IMR-90 (cell line): ENCODE measurements around the gene CCNQ. TPM values are rescaled to one million over a fixed set of nuclear protein-coding genes. Genes with fewer than 3 reads are reported as not detected.
A peak's percentile ranks its signal among the peaks of the same experiment; 100 is the strongest.

Experiments used
- ATAC-seq: fragments of 200-7000 bp; cut with Tn5 transposase; 2 replicates; pipeline ENCODE4 v1.9.1; 2020; ENCODE audit warnings: low read depth, mild to moderate bottlenecking, moderate library complexity
- BruUV-seq: library from RNA; stranded (reverse); fragments of 400-500 nt; replicated peaks from 2 replicates; lab custom pipeline; 2021; lab: Mats Ljungman, UMichigan
- CTCF ChIA-PET: fragments of 300-600 bp; formaldehyde crosslinking; extraction: SDS; loops from one replicate; lab custom pipeline; 2021; ENCODE audit warnings: antibody characterized with exemption; lab: Yijun Ruan, JAX
- POLR2A ChIA-PET: fragments of 300-600 bp; sonication (Branson Sonifier 250); formaldehyde crosslinking; loops from one replicate; lab custom pipeline; 2022; ENCODE audit warnings: antibody characterized with exemption; ENCODE audit not compliant: unreplicated experiment; lab: Charles Lee
- DNase-seq: peaks from one replicate; pipeline ENCODE4 v3.0.0; 2013
- H2AFZ ChIP-seq: replicated peaks from 2 replicates; pipeline ENCODE3; 2013; ENCODE audit warnings: low read length, mild to moderate bottlenecking; ENCODE audit not compliant: poor library complexity
- H2AK5ac ChIP-seq: 2 replicates; pipeline ENCODE4 v1.6.1; 2013; ENCODE audit warnings: low read depth, low read length, inconsistent platforms
- H2AK9ac ChIP-seq: replicated peaks from 2 replicates; pipeline ENCODE3; 2013; ENCODE audit warnings: mild to moderate bottlenecking, low read depth, low read length, moderate library complexity; ENCODE audit not compliant: poor library complexity
- H2BK120ac ChIP-seq: 2 replicates; pipeline ENCODE4 v1.6.1; 2013; ENCODE audit warnings: low read depth, low read length, inconsistent platforms
- H2BK15ac ChIP-seq: 3 replicates; pipeline ENCODE4 v1.6.1; 2013; ENCODE audit warnings: low read depth, low read length, inconsistent platforms
- H2BK20ac ChIP-seq: 2 replicates; pipeline ENCODE4 v1.6.1; 2013; ENCODE audit warnings: low read depth, mild to moderate bottlenecking, inconsistent platforms, low read length, moderate library complexity
- H2BK5ac ChIP-seq: 2 replicates; pipeline ENCODE4 v1.6.1; 2013; ENCODE audit warnings: mild to moderate bottlenecking, low read depth, low read length, inconsistent platforms; ENCODE audit not compliant: poor library complexity, severe bottlenecking
- H3K14ac ChIP-seq: replicated peaks from 2 replicates; pipeline ENCODE4 v1.6.1; 2013; ENCODE audit warnings: low read depth, low read length, inconsistent platforms
- H3K18ac ChIP-seq: 2 replicates; pipeline ENCODE4 v1.6.1; 2013; ENCODE audit warnings: low read depth, low read length, control low read depth
- H3K23ac ChIP-seq: 2 replicates; pipeline ENCODE4 v1.6.1; 2013; ENCODE audit warnings: low read depth, low read length, inconsistent platforms
- H3K27ac ChIP-seq: 2 replicates; pipeline ENCODE4 v1.5.1; 2013; ENCODE audit warnings: mild to moderate bottlenecking, control low read depth, low read length; ENCODE audit not compliant: insufficient read depth
- H3K27me3 ChIP-seq: 2 replicates; pipeline ENCODE4 v1.6.1; 2013; ENCODE audit warnings: low read length; ENCODE audit not compliant: control insufficient read depth, insufficient read depth
- H3K36me3 ChIP-seq: 2 replicates; pipeline ENCODE4 v1.6.1; 2013; ENCODE audit warnings: low read length, mixed read lengths; ENCODE audit not compliant: control insufficient read depth, insufficient read depth
- H3K4ac ChIP-seq: 2 replicates; pipeline ENCODE4 v1.6.1; 2013; ENCODE audit warnings: low read depth, low read length, inconsistent platforms
- H3K4me1 ChIP-seq: 2 replicates; pipeline ENCODE4 v1.6.1; 2013; ENCODE audit warnings: low read length, mixed read lengths; ENCODE audit not compliant: control insufficient read depth, insufficient read depth
- H3K4me2 ChIP-seq: 2 replicates; pipeline ENCODE4 v1.6.1; 2013; ENCODE audit warnings: low read depth, mild to moderate bottlenecking, control low read depth, low read length, moderate library complexity
- H3K4me3 ChIP-seq: 2 replicates; pipeline ENCODE4 v1.5.1; 2013; ENCODE audit warnings: low read depth, mild to moderate bottlenecking, control low read depth, low read length, moderate library complexity; ENCODE audit not compliant: insufficient read depth
- H3K56ac ChIP-seq: 2 replicates; pipeline ENCODE4 v1.6.1; 2013; ENCODE audit warnings: low read length, inconsistent platforms; ENCODE audit not compliant: insufficient read depth; ENCODE audit errors: extremely low read depth
- H3K79me1 ChIP-seq, 2 experiments: 2 replicates each; pipeline ENCODE4 v1.6.1; 2013; ENCODE audit warnings: low read length in 2 of 2, inconsistent platforms in 1 of 2, low read depth in 1 of 2
- H3K9ac ChIP-seq: 2 replicates; pipeline ENCODE4 v1.6.1; 2013; ENCODE audit warnings: low read depth, low read length, control low read depth
- H3K9me1 ChIP-seq: 2 replicates; pipeline ENCODE4 v1.6.1; 2013; ENCODE audit warnings: low read length, inconsistent platforms; ENCODE audit not compliant: insufficient read depth
- H3K9me3 ChIP-seq: 2 replicates; pipeline ENCODE4 v1.6.1; 2013; ENCODE audit warnings: low read length; ENCODE audit not compliant: control insufficient read depth, insufficient read depth
- H4K20me1 ChIP-seq: 2 replicates; pipeline ENCODE4 v1.6.1; 2013; ENCODE audit warnings: low read length, inconsistent platforms; ENCODE audit not compliant: insufficient read depth
- H4K5ac ChIP-seq: 2 replicates; pipeline ENCODE4 v1.6.1; 2013; ENCODE audit warnings: mild to moderate bottlenecking, low read depth, low read length, control low read depth
- H4K8ac ChIP-seq, 2 experiments: 2 replicates each; pipeline ENCODE4 v1.6.1; 2013; ENCODE audit warnings: low read depth in 2 of 2, low read length in 2 of 2, control low read depth in 1 of 2, inconsistent platforms in 1 of 2
- H4K91ac ChIP-seq: 2 replicates; pipeline ENCODE4 v1.6.1; 2013; ENCODE audit warnings: low read depth, low read length, inconsistent platforms; ENCODE audit not compliant: insufficient read depth
- CEBPB ChIP-seq: IDR thresholded peaks from 2 replicates; pipeline ENCODE4 v1.6.1; 2012; ENCODE audit warnings: low read depth, low read length, improper control_type of control experiment
- MAZ ChIP-seq: IDR thresholded peaks from 2 replicates; pipeline ENCODE4 v1.6.1; 2012; ENCODE audit warnings: low read depth, mild to moderate bottlenecking, low read length, improper control_type of control experiment, moderate library complexity, borderline replicate concordance
- MXI1 ChIP-seq: IDR thresholded peaks from 2 replicates; pipeline ENCODE4 v1.6.1; 2012; ENCODE audit warnings: low read depth, mild to moderate bottlenecking, low read length, moderate library complexity, borderline replicate concordance
- NFE2L2 ChIP-seq: fragments of 150-350 bp; IDR thresholded peaks from 2 replicates; pipeline ENCODE4 v1.6.1; 2016; ENCODE audit warnings: low read depth, mild to moderate bottlenecking, low read length
- POLR2A ChIP-seq: IDR thresholded peaks from 2 replicates; pipeline ENCODE4 v1.6.1; 2012; ENCODE audit warnings: mild to moderate bottlenecking, low read depth, low read length
- WGBS, 2 experiments: methylation state at CpG; one replicate each; pipeline versions ENCODE4 v1.1.5 to v1.1.7; 2013; ENCODE audit warnings: missing lambda C conversion rate in 2 of 2; ENCODE audit not compliant: insufficient read length in 1 of 2; ENCODE audit errors: extremely low coverage in 2 of 2; 5-methylcytosine and 5-hydroxymethylcytosine counted together
- dilution Hi-C: fragments of 300-500 bp; cut with HindIII; formaldehyde crosslinking; loops from one replicate; pipeline ENCODE4 v1.14.3; 2018; ENCODE audit warnings: low sequenced_read_pairs; ENCODE audit not compliant: unreplicated experiment
- in situ Hi-C: fragments of 300-500 bp; cut with MboI; formaldehyde crosslinking; loops from 3 replicates; pipeline ENCODE4 v1.14.3; 2019; ENCODE audit warnings: low sequenced_read_pairs, inconsistent platforms, mixed read lengths
- intact Hi-C: fragments of 100-400 bp; cut with micrococcal nuclease; formaldehyde crosslinking; loops from 2 replicates; pipeline ENCODE4 v1.10.0; 2022
- polyA plus RNA-seq, 3 experiments: library from polyadenylated mRNA; depleted of rRNA; stranded (reverse); fragments of >200 nt; gene quantifications; 2 replicates each; pipeline ENCODE4 v1.2.3, GENCODE V29; 2012; ENCODE audit warnings: low replicate concordance in 1 of 3
- total RNA-seq: library from RNA; depleted of rRNA; stranded (reverse); fragments of >200 nt; gene quantifications from 2 replicates; pipeline ENCODE4 v1.2.3, GENCODE V29; 2012
- TF ChIP-seq, protein P1 (sequence below): fragments of 150-350 bp; IDR thresholded peaks from 2 replicates; pipeline ENCODE4 v1.6.1; 2017; ENCODE audit warnings: mild to moderate bottlenecking, antibody characterized with exemption, low read length, low read depth

The CCNQ gene
- total and polyA plus RNA-seq, 2 of the 4 experiments (the other 2 are of a cell fraction) = 27.6 to 35.2 TPM

DNA sequence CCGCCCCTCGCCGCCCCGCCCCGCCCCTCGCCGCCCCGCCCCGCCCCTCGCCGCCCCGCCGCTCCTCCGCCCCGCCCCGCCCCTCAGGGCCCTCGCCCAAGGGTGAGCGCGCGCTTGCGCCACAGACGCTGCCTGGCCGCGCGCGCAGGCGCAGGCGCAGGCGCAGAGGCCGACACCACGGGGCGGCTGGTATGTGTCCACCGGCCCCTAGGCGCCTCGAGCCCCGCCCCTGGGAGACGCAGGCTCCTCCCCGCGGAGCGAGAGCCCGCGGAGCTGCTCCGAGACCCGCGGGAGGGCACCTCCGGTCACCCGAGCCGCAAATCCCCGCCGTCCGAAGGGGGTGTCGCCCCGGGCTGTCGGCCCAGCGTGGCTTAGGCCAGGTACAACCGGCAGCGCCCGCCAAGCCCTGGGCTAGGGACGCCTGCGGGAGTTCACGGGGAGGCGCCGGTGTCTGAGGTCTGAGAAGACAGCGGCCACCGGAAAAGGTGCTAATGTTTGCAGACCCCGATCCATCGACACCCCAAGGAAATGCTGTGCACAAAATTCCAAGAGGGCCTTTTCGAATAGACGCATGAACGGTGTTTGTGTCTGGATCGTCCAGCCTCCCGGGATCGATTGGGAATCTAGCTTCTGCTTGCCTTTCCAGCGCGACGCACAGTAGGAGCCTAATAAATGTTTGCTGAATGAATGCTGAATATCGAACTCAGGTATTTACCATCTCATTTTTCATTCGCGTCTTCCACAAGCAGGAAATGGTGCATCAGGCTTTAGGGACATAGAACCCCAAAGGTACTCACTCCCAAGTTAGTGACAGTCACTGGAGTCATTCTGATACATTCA, 473 bp upstream of the CCNQ start:
- H4K8ac ChIP-seq = peak overlapping the region; percentile 46 to 61; a peak in 2 of 4 replicates
- H3K4me1 ChIP-seq = 0 out of 2 replicates have a peak, but pooled peaks cover 3% of the 10 kb centered on the region
- peak overlapping the region; percentile 80; the same call in 1 of the 2 replicates for H3K27ac ChIP-seq
- H4K5ac ChIP-seq = peak overlapping the region; percentile 46; the same call in 1 of the 2 replicates
- ChIA-PET CTCF (no interaction called here), POLR2A (no interaction called here)
- TF ChIP-seq, protein P1, sequence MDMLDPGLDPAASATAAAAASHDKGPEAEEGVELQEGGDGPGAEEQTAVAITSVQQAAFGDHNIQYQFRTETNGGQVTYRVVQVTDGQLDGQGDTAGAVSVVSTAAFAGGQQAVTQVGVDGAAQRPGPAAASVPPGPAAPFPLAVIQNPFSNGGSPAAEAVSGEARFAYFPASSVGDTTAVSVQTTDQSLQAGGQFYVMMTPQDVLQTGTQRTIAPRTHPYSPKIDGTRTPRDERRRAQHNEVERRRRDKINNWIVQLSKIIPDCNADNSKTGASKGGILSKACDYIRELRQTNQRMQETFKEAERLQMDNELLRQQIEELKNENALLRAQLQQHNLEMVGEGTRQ = no peak
- no peak for TF ChIP-seq POLR2A
- peak; percentile 61 for TF ChIP-seq CEBPB
- no peak for TF ChIP-seq MXI1
- peak; percentile 64; the same call in 1 of the 2 replicates for TF ChIP-seq MAZ
- TF ChIP-seq NFE2L2 = no peak
- peak overlapping the region; percentile 70 for H3K9ac ChIP-seq
- H2BK15ac ChIP-seq = no peak overlapping the region
- H3K79me1 ChIP-seq = peaks cover 6 to 22% of the 10 kb centered on the region in 2 experiments; a peak in 3 of 4 replicates
- H2BK120ac ChIP-seq = no peak overlapping the region
- 0 out of 2 replicates have a peak overlapping the region, but pooled peaks have one; percentile 31 for H3K14ac ChIP-seq
- BruUV-seq = no TSS peak
- peak overlapping the region; percentile 98 for H3K4me2 ChIP-seq
- H3K27me3 ChIP-seq = no peaks in the 10 kb centered on the region; the same call in 1 of the 2 replicates
- H2AK9ac ChIP-seq = no peak overlapping the region
- peak overlapping the region; percentile 22; the same call in 1 of the 2 replicates for H3K4ac ChIP-seq
- no peak overlapping the region for H2BK20ac ChIP-seq
- in situ Hi-C loops = no loop called here
- H3K4me3 ChIP-seq = peak overlapping the region; percentile 94
- no peak overlapping the region; the same call in 1 of the 2 replicates for H3K18ac ChIP-seq
- DNase-seq (peak; percentile 81), ATAC-seq (peak; percentile 90)
- no peak overlapping the region for H2AK5ac ChIP-seq
- H3K9me3 ChIP-seq = peaks cover 2% of the 10 kb centered on the region; the same call in 1 of the 2 replicates
- no peaks in the 10 kb centered on the region for H3K9me1 ChIP-seq
- H3K56ac ChIP-seq = no peak overlapping the region; the same call in 1 of the 2 replicates
- peaks cover 20% of the 10 kb centered on the region; the same call in 1 of the 2 replicates for H4K20me1 ChIP-seq
- no peak overlapping the region for H3K23ac ChIP-seq
- H2AFZ ChIP-seq = peak overlapping the region; percentile 93
- dilution Hi-C loops = no loop called here
- no peak overlapping the region for H4K91ac ChIP-seq
- peaks cover 2% of the 10 kb centered on the region for H3K36me3 ChIP-seq
- no peak overlapping the region for H2BK5ac ChIP-seq
- intact Hi-C loops = loop anchor here (2.0 kb wide), 1 partner anchor 79 kb away; no protein-coding TSS in a partner anchor
- 25% methylated on average over 33 of the region's 79 CpGs; no CpG with 5 or more reads in 1 of the 2 experiments for WGBS, 2 experiments
